GM18870 (cell line): ENCODE results near the gene MUC6.

ENCODE experiments used
- ATAC-seq: cut with Tn5 transposase; IDR thresholded peaks from one replicate; pipeline ENCODE4 v1.9.1; 2021; ENCODE audit warnings: moderate library complexity; ENCODE audit not compliant: unreplicated experiment

The MUC6 gene

GRCh38 chr11:1051356-1052132, 15.0 kb upstream of the MUC6 start:
- no peak for ATAC-seq

DNA sequence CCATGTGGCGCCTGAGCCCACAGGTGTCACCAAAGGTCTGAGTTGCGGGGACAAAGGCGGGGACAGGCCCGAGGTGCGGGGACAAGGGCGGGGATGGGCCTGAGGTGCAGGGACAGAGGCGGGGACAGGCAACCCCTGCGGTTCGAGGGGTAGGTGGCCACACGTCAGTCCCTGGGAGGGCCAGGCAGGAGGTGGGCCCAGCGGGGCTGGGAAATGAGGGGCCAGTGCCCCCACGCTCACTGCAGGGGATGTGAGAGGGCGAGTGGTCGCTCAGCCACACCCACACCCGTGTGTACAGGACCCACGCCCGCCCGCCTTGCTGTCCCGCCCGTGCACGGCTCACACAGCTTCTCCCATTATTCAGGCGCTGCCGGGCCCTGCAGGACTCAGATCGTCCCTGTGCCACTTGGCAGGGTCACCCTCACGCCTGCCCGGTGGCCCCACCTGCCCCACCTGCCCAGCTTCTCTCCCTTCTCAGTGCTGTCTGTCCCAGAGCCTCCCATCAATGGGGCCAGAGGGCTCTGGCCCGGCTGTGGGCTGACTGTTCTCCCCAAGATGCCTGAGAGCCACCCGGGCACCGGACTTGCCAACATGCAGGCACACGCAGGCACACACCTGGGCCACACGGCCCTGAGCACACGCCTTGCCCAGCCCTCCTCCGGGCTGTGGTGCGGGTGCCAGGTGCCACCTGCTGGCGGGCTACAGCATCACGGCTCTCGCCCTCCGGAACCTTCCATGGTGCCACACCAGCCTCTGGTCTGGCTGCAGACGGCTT, 14.2 kb upstream of the MUC6 start:
- ATAC-seq, result no peak

- no peak for ATAC-seq
Measured at GRCh38 chr11:1049911-1050580, 13.5 kb upstream of the MUC6 start.

DNA sequence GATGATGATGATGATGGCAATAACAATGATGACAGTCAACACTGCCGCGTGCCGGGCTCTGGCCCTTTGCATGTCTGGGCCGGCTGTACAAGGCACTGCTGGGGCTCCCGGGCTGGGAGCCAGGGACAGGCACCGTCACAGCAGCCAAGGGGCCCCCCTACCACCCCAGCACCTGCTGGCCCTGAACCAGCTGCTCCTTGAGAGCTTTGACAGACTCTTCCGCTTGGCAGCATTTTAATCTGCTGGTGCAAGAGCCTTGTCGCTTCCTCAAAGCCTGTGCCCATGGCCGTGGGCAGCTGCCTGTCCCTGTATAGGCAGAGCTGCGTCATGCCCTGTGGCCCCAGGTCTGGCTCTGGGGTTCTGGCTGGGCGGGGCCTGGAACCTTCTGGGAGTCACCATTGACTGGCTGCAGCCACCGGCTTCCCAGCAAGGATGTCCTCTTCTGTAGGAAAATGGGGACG, 12.9 kb upstream of the MUC6 start:
- no peak for ATAC-seq

DNA sequence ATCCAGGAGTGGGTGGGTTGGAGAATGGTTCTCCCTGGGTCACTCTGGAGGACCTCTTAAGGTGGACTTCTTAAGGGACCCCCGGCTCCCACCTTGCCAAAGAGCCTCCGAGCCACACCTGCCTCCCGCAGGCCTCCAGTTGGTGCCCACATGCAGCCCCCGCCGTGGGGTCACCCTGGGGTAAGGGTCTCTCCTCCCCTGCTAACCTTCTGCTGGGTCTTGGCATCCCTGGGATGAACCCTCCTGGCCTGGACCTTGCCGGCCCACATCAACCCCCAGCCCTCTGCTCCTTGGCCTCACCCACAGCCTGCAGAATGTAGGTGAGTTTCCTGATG, 12.5 kb upstream of the MUC6 start:
- no peak for ATAC-seq

DNA sequence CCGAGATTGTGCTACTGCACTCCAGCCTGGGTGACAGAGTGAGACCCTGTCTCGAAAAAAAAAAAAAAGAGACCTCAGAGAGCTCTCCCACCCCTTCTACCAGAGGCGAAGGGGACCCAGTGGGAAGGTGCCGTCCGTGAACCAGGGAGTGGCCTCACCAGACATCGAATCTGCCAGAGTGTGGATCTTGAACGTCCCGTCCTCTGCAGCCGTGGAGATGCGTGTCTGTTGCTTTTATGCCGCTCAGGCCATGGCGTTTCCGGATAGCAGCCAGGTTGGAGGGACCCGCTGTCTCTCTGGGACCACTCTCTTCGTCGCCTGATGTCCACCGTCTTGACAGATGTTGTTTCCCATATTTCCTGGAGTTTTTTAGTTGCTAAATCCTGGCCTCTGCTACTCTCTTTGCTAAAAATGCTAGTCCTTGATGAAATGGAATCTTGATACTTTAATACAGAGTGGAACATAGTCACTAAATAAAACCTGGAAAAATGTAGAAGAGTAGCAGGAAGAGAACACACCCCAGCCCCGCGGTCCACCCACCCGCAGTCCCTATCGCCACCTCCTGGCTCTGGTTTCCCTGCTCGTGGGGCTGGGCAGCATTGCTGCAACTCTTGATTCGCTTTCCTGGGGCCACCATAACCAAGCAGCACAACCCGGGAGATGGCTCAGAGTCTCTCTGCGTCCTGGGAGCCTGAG, 12.0 kb upstream of the MUC6 start:
- no peak for ATAC-seq

GRCh38 chr11:1047595-1048156, 11.2 kb upstream of the MUC6 start:
- ATAC-seq, result no peak

- ATAC-seq, result no peak
Measured at GRCh38 chr11:1044160-1044559, 7.6 kb upstream of the MUC6 start.

DNA sequence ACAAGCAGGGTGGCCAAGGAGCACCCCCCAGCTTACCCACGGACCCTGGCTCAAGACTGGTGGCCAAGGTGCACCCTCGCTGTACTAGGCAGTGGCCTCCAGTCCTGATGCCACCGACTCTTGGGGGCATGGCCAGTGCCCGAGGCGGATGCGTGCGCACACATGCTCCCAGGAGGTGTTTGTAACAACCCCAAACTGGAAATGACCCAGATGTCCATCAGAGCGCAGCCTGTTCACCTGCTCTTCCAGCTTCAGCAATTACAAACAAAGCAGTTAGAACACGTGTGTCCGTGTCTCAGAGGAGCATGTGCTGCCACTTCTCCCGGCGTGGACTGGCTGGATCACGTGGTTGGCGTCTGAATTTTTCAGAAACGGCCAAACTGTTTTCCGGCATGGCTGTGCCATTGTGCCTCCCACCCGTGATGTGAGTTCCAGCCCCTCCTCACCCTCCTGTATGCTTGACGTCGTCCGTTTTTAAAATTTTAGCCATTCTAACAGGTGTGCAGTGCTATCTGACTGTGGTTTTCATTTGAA, 7.1 kb upstream of the MUC6 start:
- ATAC-seq, result no peak

GRCh38 chr11:1042626-1043562, 6.4 kb upstream of the MUC6 start:
- no peak for ATAC-seq

- ATAC-seq, result no peak
Measured at GRCh38 chr11:1041936-1042608, 5.6 kb upstream of the MUC6 start.

DNA sequence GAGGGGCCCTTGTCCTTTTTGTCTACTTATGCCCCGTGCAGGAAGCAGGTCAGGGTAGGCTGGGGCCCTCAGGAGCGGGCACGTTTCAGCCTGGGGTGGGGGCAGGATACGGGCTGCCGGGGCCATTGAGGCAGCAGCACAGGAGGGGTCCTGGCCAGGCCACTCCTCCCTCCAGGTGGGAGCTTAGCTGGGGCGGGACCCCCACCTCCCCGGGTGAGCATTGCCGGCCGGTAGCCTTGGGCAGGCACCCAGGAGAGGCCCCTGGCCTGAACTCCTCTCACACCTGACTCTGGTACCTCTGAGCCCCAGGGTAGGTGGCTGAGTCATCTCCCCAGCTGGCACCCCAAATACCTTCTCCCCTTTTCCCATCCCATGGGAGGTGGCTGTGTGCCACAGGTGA, 5.0 kb upstream of the MUC6 start:
- ATAC-seq, result no peak

DNA sequence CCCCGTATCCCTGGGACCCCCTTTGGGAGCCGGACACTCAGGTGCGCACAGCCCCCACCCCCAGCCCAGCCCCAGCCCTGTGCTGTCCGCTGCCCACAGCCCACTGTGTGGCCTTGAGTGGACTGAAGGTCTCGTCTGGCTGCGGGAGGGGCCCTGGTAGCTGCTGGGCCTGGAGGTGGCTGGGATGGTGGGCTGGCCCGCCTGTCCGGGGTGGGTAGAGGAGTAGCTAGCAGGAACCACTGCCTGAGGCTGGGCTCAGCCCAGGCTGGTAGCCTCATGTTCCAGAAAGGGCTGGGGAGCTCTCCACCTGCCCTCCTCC, 4.6 kb upstream of the MUC6 start:
- no peak for ATAC-seq

- no peak for ATAC-seq
Measured at GRCh38 chr11:1040428-1041148, 4.1 kb upstream of the MUC6 start.

DNA sequence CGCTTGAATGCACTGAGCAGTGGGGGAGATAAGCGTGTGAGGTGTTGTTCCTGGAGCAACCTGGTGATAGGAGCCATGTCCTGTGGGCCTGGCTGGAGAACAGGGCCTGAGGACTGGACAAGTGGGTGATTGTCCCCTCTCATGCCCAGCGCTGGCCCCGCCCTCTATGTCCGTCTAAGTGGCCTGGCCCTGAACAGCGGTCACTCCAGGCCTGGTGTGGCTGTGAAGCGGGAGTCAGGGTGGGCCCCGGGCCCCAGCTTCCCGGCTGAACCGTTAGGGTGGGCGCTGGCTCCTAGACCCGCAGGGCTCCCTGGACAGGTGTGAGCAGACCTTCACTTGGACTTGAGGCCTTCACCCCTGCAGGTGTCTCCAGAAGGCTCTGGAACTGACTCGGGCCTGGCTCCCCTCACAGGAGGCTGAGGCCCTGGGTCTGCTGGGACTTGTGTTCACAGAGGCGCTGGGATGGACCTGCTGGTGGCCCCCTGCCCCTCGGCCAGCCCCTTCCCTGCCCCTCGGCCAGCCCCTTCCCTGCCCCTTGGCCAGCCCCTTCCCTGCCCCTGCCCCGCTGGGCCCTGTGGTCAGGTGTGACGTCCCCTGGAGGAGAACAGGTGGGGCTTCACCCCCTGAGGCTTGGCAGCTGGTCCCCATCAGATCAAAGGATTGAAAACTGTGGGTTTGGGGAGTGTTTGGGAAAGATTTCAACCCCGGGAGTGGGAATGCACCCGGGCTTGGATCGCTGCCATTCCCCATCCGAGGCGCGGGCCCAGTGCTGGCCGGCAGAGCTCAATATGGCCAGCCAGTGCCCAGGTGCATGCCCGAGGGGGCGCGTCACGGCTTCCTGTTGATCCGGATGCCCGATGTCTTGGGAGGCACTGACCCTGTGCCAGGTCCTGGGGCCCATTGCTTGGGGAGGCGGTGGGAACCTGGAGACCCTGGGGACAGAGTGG, 3.2 kb upstream of the MUC6 start:
- no peak for ATAC-seq

DNA sequence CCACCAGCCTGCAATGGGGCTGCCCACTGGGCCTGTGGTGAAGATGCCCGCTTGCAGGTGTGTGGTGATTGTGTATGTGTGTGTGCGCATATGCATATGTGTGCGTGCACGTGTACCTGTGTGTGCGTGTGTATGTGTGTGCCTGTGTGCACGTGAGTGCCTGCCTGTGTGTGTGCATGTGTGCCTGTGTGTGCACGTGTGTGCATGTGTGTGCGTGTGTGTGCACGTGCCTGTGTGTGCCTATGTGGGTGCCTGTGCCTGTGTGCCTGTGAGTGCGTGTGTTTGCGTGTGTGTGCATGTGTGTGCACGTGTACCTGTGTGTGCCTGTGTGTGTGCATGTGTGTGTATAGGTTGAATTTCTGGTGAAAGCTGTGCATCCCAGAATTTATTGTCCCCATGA, 2.4 kb upstream of the MUC6 start:
- ATAC-seq, result no peak

DNA sequence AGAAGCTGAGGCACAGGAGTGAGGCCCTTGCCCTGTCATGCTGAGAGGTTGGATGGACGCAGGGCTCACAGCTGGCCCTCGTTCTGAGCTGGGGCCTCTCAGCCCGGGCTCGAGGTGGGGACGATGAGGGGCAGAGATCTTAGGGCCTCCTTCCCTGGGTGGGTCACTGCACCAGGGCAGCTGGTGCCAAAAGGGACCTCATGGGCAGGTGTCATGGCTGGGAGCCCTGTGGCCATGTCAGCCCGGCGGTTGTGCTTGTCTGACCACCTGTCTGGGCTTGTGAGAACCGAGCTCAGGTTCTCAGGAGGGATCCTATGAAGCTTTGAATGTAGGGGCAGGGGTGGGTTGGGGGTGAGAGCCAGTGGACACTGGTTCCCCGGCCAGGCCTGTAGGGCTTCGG, 1.8 kb upstream of the MUC6 start:
- no peak for ATAC-seq
